Muscle layer of duodenum (tissue), 2 donors: Measurements from ENCODE around the gene PLEKHH1.

Experiments
- H3K27ac ChIP-seq: one replicate; pipeline ENCODE4 v1.7.0; 2013; ENCODE audit warnings: mild to moderate bottlenecking, low read length
- H3K27me3 ChIP-seq: one replicate; pipeline ENCODE4 v1.7.0; 2013; ENCODE audit warnings: low read depth, mild to moderate bottlenecking, control low read depth, low read length
- H3K36me3 ChIP-seq, 2 donors: one replicate each; pipeline ENCODE4 v1.7.0; 2013; ENCODE audit warnings: low read length in 2 of 2, control low read depth in 1 of 2, mild to moderate bottlenecking in 1 of 2; ENCODE audit not compliant: insufficient read depth in 2 of 2, control insufficient read depth in 1 of 2
- H3K4me1 ChIP-seq, 2 donors: one replicate each; pipeline ENCODE4 v1.7.0; 2013; ENCODE audit warnings: low read length in 2 of 2, mild to moderate bottlenecking in 2 of 2, control low read depth in 1 of 2, moderate library complexity in 1 of 2; ENCODE audit not compliant: insufficient read depth in 2 of 2, control insufficient read depth in 1 of 2
- H3K4me3 ChIP-seq, 2 donors: one replicate each; pipeline ENCODE4 v1.7.0; 2013; ENCODE audit warnings: low read length in 2 of 2, low read depth in 1 of 2, mild to moderate bottlenecking in 1 of 2
- H3K9me3 ChIP-seq, 2 donors: one replicate each; pipeline ENCODE4 v1.7.0; 2013; ENCODE audit warnings: low read length in 2 of 2, control low read depth in 1 of 2, mild to moderate bottlenecking in 1 of 2; ENCODE audit not compliant: control insufficient read depth in 1 of 2
- donor health status: healthy.

Gene PLEKHH1

DNA sequence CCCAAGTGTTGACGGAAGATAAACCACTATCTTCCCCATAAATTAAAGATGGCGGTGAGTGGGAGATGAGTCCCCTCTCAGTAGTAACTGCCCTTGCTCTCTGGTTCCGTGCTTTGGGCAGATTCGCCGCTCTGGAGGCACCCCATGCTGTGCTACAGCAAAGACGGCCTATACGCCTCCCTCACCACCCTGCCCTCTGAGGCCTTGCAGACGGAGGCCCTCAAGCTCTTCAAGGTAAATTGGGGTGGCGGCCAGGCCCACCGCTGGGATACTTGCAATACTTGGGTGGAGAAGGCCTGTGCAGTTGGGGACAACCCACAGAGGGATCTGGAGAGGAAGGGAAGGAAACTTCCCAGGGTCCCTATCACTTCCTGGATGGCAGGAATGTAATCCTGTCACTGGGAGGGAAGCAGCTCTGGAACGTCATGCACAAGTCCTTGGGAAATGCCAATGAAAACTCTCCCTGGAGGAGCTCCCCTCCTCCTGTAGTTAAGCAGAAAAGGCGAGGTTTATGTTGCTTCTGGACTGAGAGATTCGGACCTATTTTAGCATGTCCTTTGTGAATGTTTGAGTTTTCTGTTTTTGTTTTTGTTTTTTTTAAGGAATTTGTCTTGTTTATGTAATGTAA, 44.2 kb downstream of the PLEKHH1 start:
- Histone ChIP-seq H3K4me1 (no peaks in the 10 kb centered on the region), H3K4me3 (no peak overlapping the region), H3K36me3 (peaks cover 10 to 12% of the 10 kb centered on the region in 2 donors), H3K27ac (no peak overlapping the region), H3K27me3 (no peaks in the 10 kb centered on the region), H3K9me3 (no peaks in the 10 kb centered on the region)

DNA sequence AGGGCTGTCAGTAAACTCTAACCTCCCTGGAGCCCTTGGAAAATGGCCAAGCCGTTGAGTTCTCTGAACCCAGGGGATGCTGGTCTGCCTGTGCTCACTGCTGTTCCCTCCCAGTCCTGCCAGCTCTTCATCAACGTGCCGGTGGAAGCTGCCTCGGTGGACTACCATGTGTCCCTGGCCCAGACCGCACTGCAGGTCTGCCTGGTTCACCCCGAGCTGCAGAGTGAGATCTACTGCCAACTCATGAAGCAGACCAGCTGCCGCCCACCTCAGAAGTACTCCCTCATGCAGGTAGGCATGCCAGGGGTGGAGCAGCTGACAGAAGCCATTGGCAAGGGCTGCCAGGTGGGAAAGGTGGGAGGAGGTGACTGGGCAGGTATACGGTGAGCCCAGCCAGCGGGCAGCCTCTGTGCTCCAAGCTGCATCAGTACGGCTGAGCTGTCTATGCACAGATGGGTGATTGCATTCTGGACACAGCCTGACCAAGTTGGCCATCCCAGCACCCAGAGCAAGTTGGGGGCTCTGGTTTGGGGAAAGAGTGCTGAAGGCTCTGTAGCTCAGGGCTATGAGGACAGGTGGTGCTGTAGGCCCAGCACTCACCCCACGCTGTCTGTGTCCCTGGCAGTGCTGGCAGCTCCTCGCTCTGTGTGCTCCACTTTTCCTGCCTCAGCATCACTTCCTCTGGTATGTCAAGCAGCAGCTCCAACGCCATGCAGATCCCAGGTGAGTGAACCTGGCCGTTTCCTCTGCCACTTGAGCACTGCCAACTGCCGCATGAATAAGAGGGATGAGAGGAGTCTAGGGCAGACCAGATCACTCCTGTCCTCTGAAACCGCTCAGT, 45.0 kb downstream of the PLEKHH1 start:
- no peaks in the 10 kb centered on the region for H3K4me1 ChIP-seq
- H3K27ac ChIP-seq = no peak overlapping the region
- peaks cover 10 to 12% of the 10 kb centered on the region in 2 donors for H3K36me3 ChIP-seq
- H3K4me3 ChIP-seq = no peak overlapping the region
- no peaks in the 10 kb centered on the region for H3K9me3 ChIP-seq
- no peaks in the 10 kb centered on the region for H3K27me3 ChIP-seq

DNA sequence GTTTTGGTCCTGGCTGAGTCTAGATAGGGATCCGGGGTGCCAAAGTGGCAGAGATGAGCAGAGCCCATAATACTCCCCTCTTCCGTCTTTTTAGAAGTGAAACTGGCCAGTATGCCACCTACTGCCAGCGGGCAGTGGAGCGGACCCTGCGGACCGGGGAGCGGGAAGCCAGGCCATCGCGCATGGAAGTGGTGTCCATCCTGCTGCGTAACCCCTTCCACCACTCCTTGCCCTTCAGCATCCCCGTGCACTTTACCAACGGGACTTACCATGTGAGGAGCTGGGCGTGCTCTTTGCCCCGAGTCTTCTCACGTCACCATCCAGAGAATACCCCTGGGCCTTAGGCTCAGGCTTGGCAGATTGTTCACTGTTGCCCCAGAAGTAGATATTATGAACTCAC, 46.0 kb downstream of the PLEKHH1 start:
- H3K36me3 ChIP-seq = peaks cover 10 to 12% of the 10 kb centered on the region in 2 donors
- H3K27ac ChIP-seq = no peak overlapping the region
- H3K4me1 ChIP-seq = no peaks in the 10 kb centered on the region

DNA sequence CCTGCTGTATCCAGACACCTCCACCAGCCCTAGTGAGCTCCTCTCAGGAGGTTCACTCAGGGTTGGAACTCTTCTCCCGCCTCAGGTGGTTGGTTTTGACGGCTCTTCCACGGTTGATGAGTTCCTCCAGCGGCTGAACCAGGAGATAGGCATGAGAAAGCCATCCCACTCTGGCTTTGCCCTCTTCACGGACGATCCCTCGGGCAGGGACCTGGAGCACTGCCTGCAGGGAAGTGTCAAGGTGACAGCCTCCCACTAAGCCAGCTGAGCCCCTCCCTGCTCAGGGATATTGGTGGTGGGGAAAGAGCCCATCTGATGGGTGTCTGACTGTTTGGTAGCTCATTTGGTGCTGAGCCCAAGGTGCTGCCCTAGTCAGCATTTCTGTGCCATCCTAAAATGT, 46.5 kb downstream of the PLEKHH1 start:
- Histone ChIP-seq H3K4me3 (no peak overlapping the region), H3K36me3 (peaks cover 10 to 12% of the 10 kb centered on the region in 2 donors), H3K9me3 (no peaks in the 10 kb centered on the region), H3K4me1 (no peaks in the 10 kb centered on the region), H3K27ac (no peak overlapping the region), H3K27me3 (no peaks in the 10 kb centered on the region)

More for the DNA sequence above, 46.0 kb downstream of the PLEKHH1 start:
- Histone ChIP-seq H3K9me3 (no peaks in the 10 kb centered on the region), H3K27me3 (no peaks in the 10 kb centered on the region), H3K4me3 (no peak overlapping the region)

DNA sequence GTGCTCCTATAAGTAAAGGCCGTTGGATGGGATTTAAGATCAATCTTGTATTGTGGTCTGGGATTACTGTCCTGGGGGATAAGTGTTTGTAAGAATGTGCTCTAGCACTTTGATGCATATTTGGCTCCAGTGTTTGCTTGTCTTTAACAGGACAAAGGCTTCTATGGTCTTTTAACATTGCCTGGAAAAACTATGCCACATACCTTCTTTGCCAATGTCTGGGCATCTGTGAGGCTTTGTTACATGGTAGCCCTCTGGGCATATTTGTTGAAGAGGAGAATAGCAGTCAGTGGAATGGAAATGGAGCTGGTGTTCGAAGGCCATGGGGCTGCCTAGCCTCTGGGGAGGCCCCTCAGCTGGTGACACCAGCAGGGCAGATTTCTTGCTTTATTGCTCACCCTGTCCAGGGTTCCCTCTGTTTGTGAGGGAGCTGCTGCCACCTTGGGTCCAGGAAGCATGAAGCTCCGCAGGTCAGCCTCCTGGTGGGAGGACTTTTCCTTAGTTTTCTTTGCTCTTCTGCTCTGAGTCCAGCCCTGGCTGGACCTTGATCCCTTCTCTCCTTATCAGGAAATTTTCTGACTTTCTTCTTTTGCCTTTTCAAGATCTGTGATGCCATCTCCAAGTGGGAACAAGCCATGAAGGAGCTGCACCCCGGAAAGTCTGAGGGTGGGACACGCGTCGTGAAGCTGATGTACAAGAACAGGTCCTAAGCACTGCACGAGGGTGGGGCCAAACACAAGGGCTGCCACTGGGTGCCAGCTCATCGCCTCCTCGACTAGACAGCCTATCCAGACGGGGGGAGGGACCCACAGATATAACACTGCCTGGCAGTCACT, 47.5 kb downstream of the PLEKHH1 start:
- Histone ChIP-seq H3K9me3 (no peaks in the 10 kb centered on the region), H3K4me1 (no peaks in the 10 kb centered on the region), H3K36me3 (peaks cover 11 to 17% of the 10 kb centered on the region in 2 donors), H3K27ac (no peak overlapping the region), H3K27me3 (no peaks in the 10 kb centered on the region), H3K4me3 (no peak overlapping the region)

DNA sequence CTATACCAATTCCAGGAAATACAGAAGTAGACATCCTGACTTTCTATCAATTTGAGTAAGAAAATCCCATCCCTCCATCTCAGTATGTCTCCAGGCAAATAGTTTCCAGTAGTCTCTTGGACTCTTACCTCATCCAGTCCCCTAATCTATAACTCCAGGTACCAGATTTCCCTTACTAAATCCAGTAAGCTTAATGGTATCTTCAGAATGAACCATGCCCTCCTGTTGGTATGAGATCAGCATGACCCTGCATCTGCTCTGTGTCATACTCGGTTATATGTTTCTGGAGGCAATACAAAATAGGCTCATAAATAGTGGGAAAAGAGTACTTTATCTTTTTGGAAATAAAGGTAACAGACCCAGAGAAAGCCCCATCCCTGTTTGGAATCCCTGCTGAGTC, 48.6 kb downstream of the PLEKHH1 start:
- Histone ChIP-seq H3K9me3 (no peaks in the 10 kb centered on the region), H3K4me3 (no peak overlapping the region), H3K36me3 (peaks cover 20 to 24% of the 10 kb centered on the region in 2 donors), H3K27ac (no peak overlapping the region), H3K4me1 (no peaks in the 10 kb centered on the region), H3K27me3 (no peaks in the 10 kb centered on the region)

DNA sequence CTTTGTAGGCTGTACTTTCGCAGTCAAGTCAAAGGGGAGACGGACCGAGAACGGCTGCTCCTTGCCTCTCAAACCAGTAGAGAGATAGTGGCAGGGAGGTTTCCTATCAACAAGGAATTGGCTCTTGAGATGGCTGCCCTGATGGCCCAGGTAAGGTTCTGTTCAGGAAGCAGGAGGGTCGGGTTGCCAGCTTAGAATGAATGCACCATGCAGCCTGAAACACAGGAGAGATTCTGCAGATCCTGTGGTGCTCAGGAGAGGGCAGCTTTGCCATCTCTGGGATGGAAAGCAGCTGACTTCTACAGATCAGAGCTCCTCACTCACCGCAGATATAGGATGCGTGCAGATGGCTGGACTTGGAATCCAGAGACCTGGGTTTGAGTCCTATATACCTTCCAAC, 49.0 kb downstream of the PLEKHH1 start:
- no peaks in the 10 kb centered on the region for H3K4me1 ChIP-seq
- H3K4me3 ChIP-seq = no peak overlapping the region
- H3K9me3 ChIP-seq = no peaks in the 10 kb centered on the region
- H3K36me3 ChIP-seq = peaks cover 20 to 28% of the 10 kb centered on the region in 2 donors
- no peak overlapping the region for H3K27ac ChIP-seq
- H3K27me3 ChIP-seq = no peaks in the 10 kb centered on the region

DNA sequence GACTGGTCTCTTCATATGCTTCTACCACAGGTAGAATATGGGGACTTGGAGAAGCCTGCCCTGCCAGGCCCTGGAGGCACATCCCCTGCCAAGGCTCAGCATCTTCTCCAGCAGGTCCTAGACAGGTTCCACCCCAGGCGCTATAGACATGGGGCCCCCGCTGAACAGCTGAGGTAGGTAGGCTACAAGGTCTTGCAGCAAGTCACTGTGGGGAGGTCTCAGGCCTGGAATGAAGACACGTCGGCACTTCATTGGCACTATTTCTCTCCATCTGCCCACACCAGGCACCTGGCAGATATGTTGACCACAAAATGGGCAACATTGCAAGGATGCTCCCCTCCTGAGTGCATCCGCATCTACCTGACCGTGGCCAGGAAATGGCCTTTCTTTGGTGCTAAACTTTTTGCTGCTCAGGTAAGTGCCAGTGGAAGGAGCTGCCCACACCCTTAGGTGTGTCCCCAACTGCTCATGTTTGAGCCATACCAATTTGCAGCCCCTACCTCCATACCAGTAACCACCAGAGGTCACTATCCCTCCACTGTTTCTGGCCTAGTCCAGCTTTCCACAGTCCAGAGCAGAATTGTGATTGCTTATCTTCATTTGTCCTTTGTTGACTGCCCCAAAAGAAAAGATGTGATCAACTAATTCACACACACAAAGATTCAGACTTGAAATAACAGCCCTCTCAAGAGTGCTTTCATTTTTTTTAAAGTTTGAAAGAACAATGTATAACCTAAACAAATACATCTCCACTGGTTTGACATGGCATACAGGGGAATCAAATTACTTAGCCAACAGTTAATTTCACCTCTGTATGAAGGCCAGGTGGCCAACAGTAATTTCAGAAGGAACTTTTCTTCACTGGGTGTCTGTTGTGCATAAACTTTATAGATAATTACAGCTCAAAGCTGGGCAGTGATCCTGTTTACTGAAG, 50.9 kb downstream of the PLEKHH1 start:
- Histone ChIP-seq H3K9me3 (no peaks in the 10 kb centered on the region), H3K27me3 (no peaks in the 10 kb centered on the region), H3K4me3 (no peak overlapping the region), H3K4me1 (no peaks in the 10 kb centered on the region), H3K36me3 (peaks cover 21 to 40% of the 10 kb centered on the region in 2 donors), H3K27ac (no peak overlapping the region)

DNA sequence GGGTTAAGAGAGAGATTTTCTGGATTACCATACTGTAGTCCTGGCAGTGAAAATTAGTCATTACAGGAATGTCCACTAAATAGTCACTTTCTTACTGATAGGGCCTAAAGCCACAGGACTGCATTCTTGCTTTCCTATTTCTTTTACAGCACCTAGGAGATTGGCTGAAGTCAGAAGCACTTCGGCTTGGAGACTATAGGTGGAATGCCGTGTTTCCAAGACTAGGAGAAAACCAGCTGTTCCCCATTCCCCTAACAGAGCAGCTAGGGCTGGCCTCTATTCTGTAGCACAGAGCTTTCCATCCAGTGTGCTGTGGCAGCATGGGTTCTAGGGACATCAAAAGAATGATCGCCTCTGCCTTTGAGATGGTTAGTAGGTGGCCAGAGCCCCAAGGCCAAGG, 51.9 kb downstream of the PLEKHH1 start:
- no peaks in the 10 kb centered on the region for H3K9me3 ChIP-seq
- no peak overlapping the region for H3K27ac ChIP-seq
- H3K4me3 ChIP-seq = no peak overlapping the region
- H3K36me3 ChIP-seq = peaks cover 22 to 43% of the 10 kb centered on the region in 2 donors
- H3K4me1 ChIP-seq = no peaks in the 10 kb centered on the region
- H3K27me3 ChIP-seq = no peaks in the 10 kb centered on the region

DNA sequence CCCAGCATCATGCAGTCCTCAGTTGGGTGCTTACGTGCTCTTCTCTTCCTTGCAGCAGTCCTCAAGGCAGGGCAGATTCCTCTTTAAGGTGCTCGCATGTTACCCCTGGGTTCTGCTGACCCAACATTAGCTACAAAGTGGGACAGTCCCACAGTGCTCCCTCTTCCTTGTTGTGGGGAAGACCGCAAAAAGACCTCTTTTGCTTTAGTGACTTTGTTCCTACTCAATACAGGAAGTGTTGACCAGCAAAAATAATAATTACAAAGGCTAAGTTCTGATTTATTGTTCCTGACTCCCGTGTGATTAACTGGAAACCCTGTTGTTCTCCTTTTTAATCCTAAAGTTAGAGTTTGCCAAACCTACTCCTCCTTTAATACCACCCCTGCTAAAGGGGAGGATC, 53.3 kb downstream of the PLEKHH1 start:
- Histone ChIP-seq H3K27me3 (no peaks in the 10 kb centered on the region), H3K4me1 (no peaks in the 10 kb centered on the region), H3K36me3 (peaks cover 22 to 47% of the 10 kb centered on the region in 2 donors), H3K9me3 (no peaks in the 10 kb centered on the region), H3K4me3 (no peak overlapping the region), H3K27ac (no peak overlapping the region)
